Endothelial cell of umbilical vein (primary cell): ENCODE data around the gene MOB2. TPM values are rescaled to one million over a fixed set of nuclear protein-coding genes. Genes with fewer than 3 reads are reported as not detected.

Experiments
- BruUV-seq: library from RNA; stranded (reverse); fragments of 400-500 nt; replicated peaks from 2 replicates; lab custom pipeline; 2021; lab: Mats Ljungman, UMichigan
- CTCF ChIA-PET: fragments of 300-600, 350-600 bp; sonication (Branson Sonifier 250); formaldehyde crosslinking; loops from one replicate; lab custom pipeline; 2021; ENCODE audit warnings: antibody characterized with exemption, inconsistent platforms; lab: Charles Lee
- POLR2A ChIA-PET: fragments of 300-600, 350-600 bp; sonication (Branson Sonifier 250); formaldehyde crosslinking; loops from one replicate; lab custom pipeline; 2021; ENCODE audit warnings: antibody characterized with exemption, inconsistent platforms; lab: Charles Lee
- DNase-seq: peaks from one replicate; pipeline ENCODE4 v3.0.0-alpha.2; 2011; ENCODE audit warnings: low read depth, low spot score
- FAIRE-seq: peaks from 2 replicates; lab custom pipeline; 2011; peaks lifted over from hg19 to GRCh38; lab: Jason Lieb, UNC
- H2AFZ ChIP-seq: 2 replicates; pipeline ENCODE4 v1.6.0; 2012; ENCODE audit warnings: low read depth, low read length, control low read depth, inconsistent platforms
- H3K27ac ChIP-seq: 2 replicates; pipeline ENCODE4 v1.5.1; 2011; ENCODE audit warnings: low read depth, mild to moderate bottlenecking, control low read depth, low read length, moderate library complexity; ENCODE audit not compliant: insufficient read depth
- H3K27me3 ChIP-seq, 2 experiments: 2 replicates each; pipeline versions ENCODE4 v1.6.0 to v1.6.1; 2011; ENCODE audit warnings: low read length in 2 of 2, mixed read lengths in 1 of 2; ENCODE audit not compliant: control insufficient read depth in 2 of 2, insufficient read depth in 2 of 2
- H3K36me3 ChIP-seq, 2 experiments: 2 replicates in 1 of 2; 3 replicates in 1 of 2; pipeline ENCODE4 v1.5.1; 2011; ENCODE audit warnings: low read length in 2 of 2, mild to moderate bottlenecking in 1 of 2, moderate library complexity in 1 of 2; ENCODE audit not compliant: control insufficient read depth in 2 of 2, insufficient read depth in 2 of 2; ENCODE audit errors: extremely low read depth in 1 of 2
- H3K4me1 ChIP-seq: 3 replicates; pipeline ENCODE4 v1.5.1; 2011; ENCODE audit warnings: mild to moderate bottlenecking, low read length; ENCODE audit not compliant: control insufficient read depth, insufficient read depth; ENCODE audit errors: extremely low read depth
- H3K4me2 ChIP-seq: 2 replicates; pipeline ENCODE4 v1.6.1; 2011; ENCODE audit warnings: low read length, control low read depth, mixed read lengths; ENCODE audit not compliant: insufficient read depth
- H3K4me3 ChIP-seq, 3 experiments: fragments of 200-600 bp in 1 of 3; sonication (generic), shearing (Covaris generic) in 1 of 3; replicated peaks in 1 of 3; 2 replicates each; pipeline ENCODE4 v1.5.1; 2011 to 2016; ENCODE audit warnings: control low read depth in 3 of 3, low read length in 3 of 3, mild to moderate bottlenecking in 2 of 3, inconsistent platforms in 1 of 3, low read depth in 1 of 3, moderate library complexity in 1 of 3; ENCODE audit not compliant: insufficient read depth in 1 of 3
- H3K79me2 ChIP-seq: 2 replicates; pipeline ENCODE4 v1.6.0; 2012; ENCODE audit warnings: low read length, inconsistent platforms; ENCODE audit not compliant: control insufficient read depth, insufficient read depth
- H3K9ac ChIP-seq: replicated peaks from 2 replicates; pipeline ENCODE3; 2011; ENCODE audit warnings: low read length, control low read depth; ENCODE audit not compliant: insufficient read depth; ENCODE audit errors: extremely low read depth
- H3K9me1 ChIP-seq: replicated peaks from 3 replicates; pipeline ENCODE4 v1.6.0; 2011; ENCODE audit warnings: mild to moderate bottlenecking, low read length; ENCODE audit not compliant: control insufficient read depth, insufficient read depth; ENCODE audit errors: extremely low read depth
- H3K9me3 ChIP-seq: replicated peaks from 2 replicates; pipeline ENCODE4 v1.5.1; 2012; ENCODE audit warnings: low read length, inconsistent platforms; ENCODE audit not compliant: control insufficient read depth, insufficient read depth
- H4K20me1 ChIP-seq: replicated peaks from 2 replicates; pipeline ENCODE3; 2011; ENCODE audit warnings: mild to moderate bottlenecking, low read length; ENCODE audit not compliant: control insufficient read depth, insufficient read depth; ENCODE audit errors: extremely low read depth
- CTCF ChIP-seq, 2 donors: IDR thresholded peaks; 1 replicate in 1 of 2; 2 replicates in 1 of 2; pipeline ENCODE4 v1.5.1; 2011; ENCODE audit warnings: low read length in 2 of 2, mild to moderate bottlenecking in 2 of 2, moderate library complexity in 2 of 2, control low read depth in 1 of 2, inconsistent platforms in 1 of 2, low read depth in 1 of 2; ENCODE audit not compliant: insufficient read depth in 1 of 2; ENCODE audit errors: extremely low read depth in 1 of 2
- EZH2 ChIP-seq: IDR thresholded peaks from 2 replicates; pipeline ENCODE4 v1.6.1; 2012; ENCODE audit warnings: borderline replicate concordance, low read depth, mild to moderate bottlenecking, moderate library complexity, low read length, inconsistent platforms; ENCODE audit not compliant: severe bottlenecking
- FOS ChIP-seq: IDR thresholded peaks from 2 replicates; pipeline ENCODE4 v1.6.1; 2011; ENCODE audit warnings: mild to moderate bottlenecking, low read length, moderate library complexity, borderline replicate concordance; ENCODE audit not compliant: insufficient read depth
- GATA2 ChIP-seq: IDR thresholded peaks from 2 replicates; pipeline ENCODE4 v1.7.0; 2011; ENCODE audit warnings: low read depth, mild to moderate bottlenecking, moderate library complexity, mixed read lengths, low read length; ENCODE audit not compliant: insufficient read length, insufficient read depth
- JUN ChIP-seq: IDR thresholded peaks from 2 replicates; pipeline ENCODE4 v1.6.1; 2011; ENCODE audit warnings: borderline replicate concordance, low read depth; ENCODE audit not compliant: insufficient read length, insufficient read depth
- MAX ChIP-seq: IDR thresholded peaks from 2 replicates; pipeline ENCODE4 v1.6.1; 2011; ENCODE audit not compliant: insufficient read depth, insufficient read length
- MYC ChIP-seq: IDR thresholded peaks from one replicate; pipeline ENCODE4 v1.6.1; 2011; ENCODE audit warnings: mild to moderate bottlenecking, low read depth, low read length
- POLR2A ChIP-seq: IDR thresholded peaks from 2 replicates; pipeline ENCODE4 v1.6.1; 2012; ENCODE audit warnings: low read depth, mild to moderate bottlenecking, control low read depth, low read length
- POLR2AphosphoS5 ChIP-seq: IDR thresholded peaks from 2 replicates; pipeline ENCODE4 v1.6.1; 2012; ENCODE audit warnings: low read depth, mild to moderate bottlenecking, control low read depth, low read length, moderate library complexity; ENCODE audit not compliant: insufficient read depth
- dilution Hi-C: fragments of 300-500 bp; cut with MboI; formaldehyde crosslinking; loops from one replicate; pipeline ENCODE4 v1.15.0; 2019; ENCODE audit warnings: low sequenced_read_pairs; ENCODE audit not compliant: extremely low pct_ligation_motif_present
- intact Hi-C: fragments of 100-400 bp; cut with micrococcal nuclease; formaldehyde crosslinking; loops from one replicate; pipeline ENCODE4 v1.10.0; 2022
- polyA plus RNA-seq, 4 experiments: library from polyadenylated mRNA; depleted of rRNA in 3 of 4; stranded (reverse) in 3 of 4; unstranded in 1 of 4; fragments of >200 nt; gene quantifications; 2 replicates each; pipeline versions ENCODE4 v1.2.1 to v1.2.3, GENCODE V29; 2011 to 2012; ENCODE audit warnings: missing spikeins in 1 of 4
- total RNA-seq: library from RNA; stranded (reverse); gene quantifications from 2 replicates; pipeline ENCODE4 v1.2.3, GENCODE V29; 2021

MOB2 gene
- total and polyA plus RNA-seq, 2 donors (not counting 3 experiments of a cell fraction or from before 2014, with no cell fraction given) = 38.2 to 50.6 TPM

GRCh38 chr11:1508491-1508891 lies 21.9 kb upstream of the MOB2 start:
- Histone ChIP-seq H3K79me2 (peaks cover 6% of the 10 kb centered on the region), H3K4me3 (no peak overlapping the region), H3K4me2 (no peak overlapping the region), H3K9ac (no peak overlapping the region), H3K36me3 (no peaks in the 10 kb centered on the region), H3K9me1 (no peaks in the 10 kb centered on the region), H3K9me3 (no peaks in the 10 kb centered on the region), H3K4me1 (no peaks in the 10 kb centered on the region), H3K27ac (no peak overlapping the region), H4K20me1 (peaks cover 3% of the 10 kb centered on the region), H3K27me3 (no peaks in the 10 kb centered on the region), H2AFZ (no peak overlapping the region)
- intact Hi-C loops (no loop called here), dilution Hi-C loops (no loop called here)
- no TSS peak for BruUV-seq
- DNase-seq (no peak), FAIRE-seq (no peak)
- ChIA-PET POLR2A (no interaction called here), CTCF (no interaction called here)
- TF ChIP-seq MAX = no peak
- TF ChIP-seq POLR2AphosphoS5 = no peak
- TF ChIP-seq POLR2A = no peak
- no peak for TF ChIP-seq EZH2
- no peak for TF ChIP-seq MYC
- no peak for TF ChIP-seq FOS

- peaks cover 3% of the 10 kb centered on the region for H4K20me1 ChIP-seq
- FAIRE-seq (no peak), DNase-seq (no peak)
- H3K9me3 ChIP-seq = no peaks in the 10 kb centered on the region
- no peak overlapping the region for H3K4me3 ChIP-seq
- no peaks in the 10 kb centered on the region for H3K4me1 ChIP-seq
- BruUV-seq = no TSS peak
- H3K4me2 ChIP-seq = no peak overlapping the region
- intact Hi-C loops (no loop called here), dilution Hi-C loops (no loop called here)
- ChIA-PET CTCF (no interaction called here), POLR2A (no interaction called here)
- no peaks in the 10 kb centered on the region for H3K27me3 ChIP-seq
- TF ChIP-seq MYC = no peak
- TF ChIP-seq CTCF (IDR thresholded peaks at IDR 0.05; ENCODE audit: extremely low read depth in 1 of 2, insufficient read depth in 1 of 2, low read depth in 1 of 2, low read length in 2 of 2) = no peak
- TF ChIP-seq EZH2 = no peak
- no peak for TF ChIP-seq POLR2A
- TF ChIP-seq FOS = no peak
- no peak for TF ChIP-seq JUN
- no peak for TF ChIP-seq MAX
- no peak for TF ChIP-seq POLR2AphosphoS5
- TF ChIP-seq GATA2 = no peak
- no peaks in the 10 kb centered on the region for H3K9me1 ChIP-seq
- H3K36me3 ChIP-seq = no peaks in the 10 kb centered on the region
- no peak overlapping the region for H3K27ac ChIP-seq
- peaks cover 10% of the 10 kb centered on the region for H3K79me2 ChIP-seq
- H3K9ac ChIP-seq = no peak overlapping the region
- H2AFZ ChIP-seq = no peak overlapping the region
These were observed 21.0 kb upstream of the MOB2 start for GRCh38 chr11:1507381-1508140.
